GM19193 (cell line): ENCODE results near the gene ASB15.

Experiments used
- POLR2A ChIP-seq: IDR thresholded peaks from 4 replicates; pipeline ENCODE4 v1.6.1; 2011; ENCODE audit not compliant: insufficient read depth, insufficient read length; ENCODE audit errors: extremely low read depth

Gene ASB15

DNA sequence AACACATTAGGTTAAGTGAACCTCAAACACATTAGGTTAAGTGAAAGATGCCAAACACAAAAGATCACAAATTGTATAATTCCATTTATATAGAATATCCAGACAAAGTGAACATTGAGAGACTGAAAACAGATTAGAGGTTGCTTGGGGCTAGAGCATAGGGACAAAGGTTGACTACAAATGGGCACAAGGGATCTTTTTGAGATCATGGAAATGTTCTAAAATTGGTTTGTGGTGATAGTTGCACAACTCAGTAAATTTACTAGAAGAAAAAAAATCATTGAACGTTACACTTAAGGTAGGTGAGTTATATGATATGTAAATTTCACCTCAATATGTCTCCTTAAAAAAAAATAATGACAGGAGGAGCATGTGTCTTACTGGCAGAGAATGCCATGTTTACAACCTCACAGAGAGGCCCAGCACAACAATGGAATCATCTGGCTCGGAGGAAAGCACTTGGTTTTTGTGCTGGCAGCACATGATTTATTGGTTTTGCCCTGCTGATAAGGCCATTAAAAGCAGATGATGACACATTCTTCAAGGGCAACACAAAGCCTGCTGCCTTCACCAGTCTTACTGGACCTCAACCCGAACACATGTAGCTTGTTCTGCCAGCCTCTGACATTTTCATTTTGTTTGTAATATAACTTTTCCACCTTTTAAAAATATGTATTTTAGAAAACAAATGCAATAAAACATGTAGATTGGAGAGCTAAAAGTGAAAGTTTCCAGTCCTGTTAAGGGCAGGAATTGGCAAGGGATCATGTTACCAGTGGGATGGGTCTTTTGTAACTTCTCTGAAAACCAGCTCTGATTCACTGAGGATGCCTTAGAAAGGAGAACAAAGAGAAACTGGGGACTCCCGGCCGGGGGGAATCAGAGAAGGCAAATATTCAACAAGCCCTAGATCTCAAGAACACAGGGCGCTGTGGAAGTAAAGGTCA lies 42.1 kb downstream of the ASB15 start:
- TF ChIP-seq POLR2A, result no peak

DNA sequence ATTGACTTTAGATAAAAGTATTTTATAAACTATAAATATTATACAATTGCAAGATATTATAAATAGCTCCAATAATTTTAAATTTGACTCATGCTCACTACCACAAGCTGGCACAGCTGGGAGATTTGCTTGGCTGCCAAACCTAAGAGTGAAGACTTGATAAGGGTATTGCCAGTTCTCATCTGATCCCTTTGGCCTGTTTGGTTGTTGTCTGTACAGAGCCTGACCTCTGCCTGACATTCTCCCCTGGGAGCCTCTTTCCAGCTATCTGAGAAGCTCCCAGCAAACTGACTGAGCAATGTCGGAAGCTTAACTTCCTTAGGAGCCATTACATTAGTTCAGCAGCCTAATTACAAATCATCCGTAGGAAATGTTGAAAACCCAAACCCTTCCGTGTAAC lies 43.9 kb downstream of the ASB15 start:
- TF ChIP-seq POLR2A, result no peak

DNA sequence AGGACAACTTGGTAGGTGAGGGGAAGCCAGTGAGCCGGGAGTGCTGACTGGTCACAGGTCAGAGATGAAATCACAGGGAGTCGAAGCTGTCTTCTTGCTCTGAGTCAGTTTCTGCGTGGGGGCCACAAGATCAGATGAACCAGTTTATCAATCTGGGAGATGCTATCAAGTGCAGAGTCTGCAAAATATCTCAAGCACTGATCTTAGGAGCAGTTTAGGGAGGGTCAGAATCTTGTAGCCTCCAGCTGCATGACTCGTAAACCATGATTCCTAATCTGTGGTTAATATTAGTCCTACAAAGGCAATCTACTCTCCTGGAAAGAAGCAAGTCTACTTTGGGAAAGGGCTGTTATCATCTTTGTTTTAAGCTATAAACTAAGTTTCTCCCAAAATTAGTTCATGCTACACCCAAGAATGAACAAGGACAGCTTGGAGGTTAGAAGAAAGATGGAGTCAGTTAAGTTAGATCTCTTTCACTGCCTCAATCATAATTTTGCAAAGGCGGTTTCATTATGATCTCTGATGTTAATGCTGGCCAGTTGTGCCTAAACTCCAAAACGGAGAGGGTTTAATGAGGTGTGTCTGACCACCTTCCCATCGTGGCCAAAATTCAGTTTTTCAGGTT lies 45.6 kb downstream of the ASB15 start:
- TF ChIP-seq POLR2A, result no peak

DNA sequence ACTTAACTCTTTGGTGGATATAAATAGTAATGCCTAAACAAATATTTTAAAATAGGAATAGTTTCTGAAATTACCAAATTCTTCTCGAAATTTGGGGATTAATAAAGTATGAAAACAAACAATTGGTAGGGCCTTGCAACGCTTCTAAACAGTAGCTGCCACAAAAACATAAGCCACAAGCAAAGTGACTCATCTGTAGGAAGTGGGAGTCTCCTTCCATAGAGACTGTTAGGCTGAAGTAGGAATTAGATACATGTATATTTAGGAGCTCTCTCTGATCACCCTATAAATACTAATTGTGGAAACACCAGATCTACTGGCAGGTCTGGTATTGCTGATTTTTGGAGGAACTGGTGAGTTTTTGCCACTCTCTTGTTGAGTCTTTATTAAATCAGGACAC lies 48.3 kb downstream of the ASB15 start:
- no peak for TF ChIP-seq POLR2A

DNA sequence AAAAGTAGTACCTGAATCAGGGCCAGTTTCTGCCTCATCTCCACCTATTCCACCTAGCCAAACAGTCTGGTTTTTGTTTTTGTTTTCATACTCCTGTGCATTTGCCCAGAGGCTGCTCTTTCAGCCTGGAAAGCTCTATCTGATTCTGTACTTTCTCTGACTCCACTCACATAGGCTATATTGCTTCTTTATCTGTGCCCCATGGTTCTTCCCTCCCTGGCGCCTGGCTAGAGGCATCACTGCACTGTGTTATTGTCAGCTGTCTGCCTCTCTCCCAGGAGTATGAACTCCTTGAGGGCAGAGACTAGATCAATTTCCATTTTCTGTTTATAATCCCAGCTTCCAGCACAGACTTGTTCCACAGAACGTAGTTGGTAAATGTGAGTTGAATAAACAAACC lies 49.0 kb downstream of the ASB15 start:
- no peak for TF ChIP-seq POLR2A

DNA sequence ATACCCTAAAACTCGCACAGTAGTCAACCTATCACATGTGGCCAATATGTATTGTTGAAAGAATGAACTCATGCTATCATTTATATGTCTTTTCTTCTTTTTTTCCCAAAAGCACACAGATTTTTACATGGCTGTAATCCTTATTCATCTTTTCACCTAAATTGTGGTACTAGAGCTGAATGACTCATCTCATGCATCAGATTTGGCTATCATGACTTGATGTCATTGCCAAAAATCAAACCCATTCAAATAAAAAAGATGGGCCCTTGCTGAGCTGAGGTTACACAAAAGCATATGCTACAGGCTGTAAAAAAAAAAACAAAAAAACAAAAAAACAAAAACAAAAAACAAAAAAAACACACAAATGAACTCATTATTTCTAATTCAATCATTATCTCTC lies 50.8 kb downstream of the ASB15 start:
- TF ChIP-seq POLR2A, result no peak

DNA sequence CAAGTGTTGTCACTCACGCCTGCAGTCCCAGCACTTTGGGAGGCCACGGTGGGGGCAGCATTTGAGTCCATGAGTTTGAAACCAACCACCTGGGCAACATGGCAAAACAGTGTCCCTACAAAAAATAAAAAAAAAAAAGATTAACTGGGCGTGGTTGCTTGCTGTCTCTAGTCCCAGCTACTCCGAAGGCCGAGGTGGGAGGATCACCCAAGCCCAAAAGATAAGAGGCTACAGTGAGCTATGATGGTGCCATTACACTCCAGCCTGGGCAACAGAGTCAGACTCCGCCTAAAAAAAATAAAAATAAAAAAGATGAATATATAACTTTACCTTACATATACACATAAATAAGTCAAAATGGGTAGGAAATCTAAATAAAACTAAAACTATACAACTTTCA lies 51.5 kb downstream of the ASB15 start:
- no peak for TF ChIP-seq POLR2A

DNA sequence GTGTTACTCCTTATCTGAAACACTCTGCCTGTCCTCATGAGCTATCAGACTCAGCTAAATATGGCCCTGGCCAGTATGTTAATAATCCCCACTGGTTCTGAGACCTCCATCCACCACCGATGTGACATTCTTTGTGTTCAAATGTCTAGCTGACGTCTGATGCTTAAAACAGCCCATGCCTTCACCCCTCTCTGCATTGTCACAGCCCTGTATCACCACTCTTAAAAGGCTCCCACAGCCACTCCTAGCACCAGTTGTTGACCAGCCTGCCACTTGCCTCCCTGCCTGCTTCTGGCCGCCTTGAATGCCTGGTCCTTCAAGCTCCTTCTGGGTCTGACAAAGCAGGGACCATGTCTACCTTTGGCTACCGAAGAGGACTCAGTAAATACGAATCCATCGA lies 54.0 kb downstream of the ASB15 start, which contains the start of gene LMOD2:
LMOD2 (plus strand) TSS at position 253 of the 400 bp plus-strand sequence; CDS start at position 351, 98 bp downstream.
- TF ChIP-seq POLR2A, result no peak

DNA sequence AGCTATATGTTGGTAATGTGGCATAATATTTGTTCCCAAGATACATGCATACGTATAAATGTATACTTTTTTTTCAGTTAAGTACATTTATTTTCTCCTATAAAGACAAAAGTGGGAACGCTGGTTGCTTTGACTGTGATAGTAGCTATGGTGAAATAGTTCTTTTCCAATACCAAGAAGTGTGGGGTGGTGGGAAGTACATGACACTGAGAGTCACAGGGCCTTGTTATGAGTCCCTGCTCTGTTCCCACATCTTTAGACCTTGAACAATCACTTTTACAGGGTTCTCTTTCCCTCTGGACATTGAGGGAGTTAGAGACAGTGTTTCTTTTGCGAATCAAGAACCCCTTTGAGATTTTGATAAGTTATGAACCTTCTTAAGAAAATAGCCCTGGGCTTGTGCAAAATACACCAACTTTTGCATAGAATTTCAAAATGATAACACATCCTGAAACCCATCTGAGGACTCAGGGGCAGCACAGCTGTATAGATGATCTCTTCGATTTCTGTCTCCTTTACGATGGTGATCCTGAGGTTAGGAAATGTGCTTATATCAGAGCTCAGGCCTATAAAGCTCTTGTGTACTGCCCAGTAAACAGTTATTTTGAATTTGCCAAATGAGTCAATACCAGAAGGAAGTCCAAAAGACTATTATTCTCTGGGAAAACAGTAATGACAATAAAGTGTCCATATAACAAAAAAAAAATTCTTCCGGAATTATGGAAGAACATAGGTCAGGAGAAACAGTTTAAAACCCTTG lies 55.1 kb downstream of the ASB15 start:
- TF ChIP-seq POLR2A, result no peak

DNA sequence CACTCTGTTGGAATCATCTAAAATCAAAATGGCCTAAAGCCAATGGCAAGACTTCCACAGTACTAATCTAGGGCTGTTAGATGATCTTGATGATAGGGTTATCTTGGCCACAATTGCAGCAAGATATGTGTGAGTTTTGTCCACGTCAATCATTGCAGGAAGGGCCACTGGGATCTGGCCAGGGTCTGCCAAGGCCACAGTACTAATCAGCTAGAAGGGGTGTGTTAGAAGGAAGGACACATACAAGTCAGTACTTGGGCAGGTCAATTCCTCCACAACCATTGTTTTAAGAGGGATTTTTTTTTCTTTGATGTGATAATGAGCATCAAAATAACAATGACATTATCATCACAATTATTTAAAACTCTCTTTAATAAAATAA lies 55.7 kb downstream of the ASB15 start:
- TF ChIP-seq POLR2A, result no peak

DNA sequence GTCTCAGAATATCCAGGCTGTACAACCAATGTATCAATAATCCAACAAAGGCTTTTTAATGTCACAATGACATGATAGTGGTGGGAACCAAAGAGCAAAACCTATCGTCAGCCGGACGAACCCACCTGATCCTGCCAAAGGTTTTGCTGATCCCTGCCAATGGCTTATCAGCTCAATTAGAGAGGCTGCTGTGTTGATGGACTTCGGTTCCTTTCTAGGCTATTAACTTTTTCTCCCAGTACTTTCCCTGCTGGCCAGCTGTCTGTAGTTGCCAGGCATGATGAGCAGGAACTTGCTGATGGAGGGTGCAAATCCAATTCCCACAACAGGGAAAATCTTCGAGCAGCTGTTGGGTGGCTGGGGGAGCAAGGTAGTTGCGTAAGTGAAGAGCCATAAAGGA lies 56.4 kb downstream of the ASB15 start:
- no peak for TF ChIP-seq POLR2A

DNA sequence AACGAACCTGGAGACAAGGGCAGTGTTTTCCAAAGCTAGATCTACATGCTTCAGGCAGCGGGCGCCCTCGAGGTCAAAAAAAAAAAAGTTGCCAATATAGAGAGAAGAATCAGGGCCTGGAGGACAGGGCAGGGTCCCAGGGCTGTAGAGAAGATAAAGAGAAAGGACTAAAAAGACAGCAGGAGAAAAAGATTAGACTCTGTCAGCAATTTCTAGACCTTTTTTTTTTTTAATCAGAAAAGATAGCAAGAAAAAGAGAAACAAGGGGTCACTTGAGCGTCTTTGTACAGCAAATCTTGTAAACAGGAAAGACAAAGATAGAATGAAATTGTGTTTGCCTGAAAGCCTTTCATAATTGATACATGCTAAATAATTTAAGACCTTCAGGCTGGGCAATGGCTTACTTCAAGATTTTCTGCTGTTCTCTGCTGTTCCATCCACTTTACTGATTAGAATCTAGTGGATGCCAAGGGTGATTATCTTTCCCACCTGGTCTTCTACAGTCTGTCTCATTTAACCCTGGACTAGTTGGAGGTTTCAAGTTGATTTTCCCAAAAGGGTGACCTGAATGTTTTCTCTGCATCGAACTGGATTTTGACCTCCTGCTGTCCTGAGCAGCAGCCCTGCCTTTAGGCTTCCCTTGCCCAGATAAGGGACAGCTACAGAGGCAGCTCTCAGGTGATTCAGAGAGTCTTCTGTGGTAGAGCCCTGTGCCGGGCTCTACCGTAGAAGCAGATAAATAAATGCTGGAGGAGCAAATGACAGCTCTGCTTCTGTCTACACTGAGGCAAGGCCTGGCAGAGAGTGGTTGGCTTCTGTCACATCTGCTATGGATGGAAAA lies 59.1 kb downstream of the ASB15 start:
- TF ChIP-seq POLR2A, result no peak

DNA sequence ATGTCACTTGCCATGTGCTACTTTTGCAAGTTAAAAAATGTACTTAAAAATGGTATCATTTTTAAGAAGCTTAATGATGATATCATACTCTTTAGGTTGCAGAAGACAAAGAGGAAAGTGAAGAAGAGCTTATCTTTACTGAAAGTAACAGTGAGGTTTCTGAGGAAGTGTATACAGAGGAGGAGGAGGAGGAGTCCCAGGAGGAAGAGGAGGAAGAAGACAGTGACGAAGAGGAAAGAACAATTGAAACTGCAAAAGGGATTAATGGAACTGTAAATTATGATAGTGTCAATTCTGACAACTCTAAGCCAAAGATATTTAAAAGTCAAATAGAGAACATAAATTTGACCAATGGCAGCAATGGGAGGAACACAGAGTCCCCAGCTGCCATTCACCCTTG lies 60.1 kb downstream of the ASB15 start:
- TF ChIP-seq POLR2A, result no peak

DNA sequence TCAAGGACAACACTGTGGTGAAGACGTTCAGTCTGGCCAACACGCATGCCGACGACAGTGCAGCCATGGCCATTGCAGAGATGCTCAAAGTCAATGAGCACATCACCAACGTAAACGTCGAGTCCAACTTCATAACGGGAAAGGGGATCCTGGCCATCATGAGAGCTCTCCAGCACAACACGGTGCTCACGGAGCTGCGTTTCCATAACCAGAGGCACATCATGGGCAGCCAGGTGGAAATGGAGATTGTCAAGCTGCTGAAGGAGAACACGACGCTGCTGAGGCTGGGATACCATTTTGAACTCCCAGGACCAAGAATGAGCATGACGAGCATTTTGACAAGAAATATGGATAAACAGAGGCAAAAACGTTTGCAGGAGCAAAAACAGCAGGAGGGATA lies 60.7 kb downstream of the ASB15 start:
- TF ChIP-seq POLR2A, result no peak
